Stimulated activated CD4-positive, alpha-beta T cell treated with anti-CD3 and anti-CD28 coated beads, Interleukin-2, amount 100 ng/mL, for 4 hours (primary cell): ENCODE data around the gene NDUFB6.
"Not testable (repeated sequence)": the region's sequence is repeated elsewhere in the genome, so short reads cannot be mapped to it uniquely, and the experiment has no call there.

Experiments used
- DNase-seq: peaks from one replicate; pipeline ENCODE4 v3.0.0-alpha.2; 2020; ENCODE audit warnings: low read depth

NDUFB6 gene

DNA sequence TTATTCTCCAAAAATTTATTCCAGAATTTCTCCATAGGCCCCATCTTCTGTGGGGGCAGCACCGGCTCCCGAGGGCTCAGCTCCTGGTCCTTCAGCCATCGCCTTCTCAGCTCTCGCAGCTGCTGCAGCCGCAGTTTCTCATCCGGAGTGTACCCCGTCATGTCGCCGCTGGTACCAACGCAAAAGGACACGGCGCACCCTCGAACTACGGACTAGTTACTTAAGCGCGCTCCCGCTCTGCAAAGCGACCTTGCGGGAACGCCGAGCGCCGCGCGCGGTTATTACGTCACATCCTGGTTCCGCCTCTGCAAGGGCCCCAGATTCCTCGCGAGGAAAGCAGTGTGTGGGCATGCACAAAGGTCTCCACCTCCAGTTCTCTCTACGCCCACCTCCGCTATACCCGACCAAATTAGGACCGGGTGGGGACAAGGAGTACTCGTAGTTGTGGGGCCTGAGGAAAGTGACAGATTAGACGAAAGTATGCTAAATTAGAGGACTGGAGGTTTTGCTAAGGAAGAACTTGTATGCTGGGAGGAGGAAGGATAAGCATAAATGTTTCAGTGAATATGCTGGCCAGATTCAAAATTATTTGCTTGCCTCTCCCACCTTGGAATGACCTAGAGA, at the start of gene NDUFB6:
Gene NDUFB6, minus strand, starts transcription at position 260 of the 624 bp plus-strand sequence. Its CDS starts 99 bp downstream, at position 161.
- peak; percentile 95 for DNase-seq

DNA sequence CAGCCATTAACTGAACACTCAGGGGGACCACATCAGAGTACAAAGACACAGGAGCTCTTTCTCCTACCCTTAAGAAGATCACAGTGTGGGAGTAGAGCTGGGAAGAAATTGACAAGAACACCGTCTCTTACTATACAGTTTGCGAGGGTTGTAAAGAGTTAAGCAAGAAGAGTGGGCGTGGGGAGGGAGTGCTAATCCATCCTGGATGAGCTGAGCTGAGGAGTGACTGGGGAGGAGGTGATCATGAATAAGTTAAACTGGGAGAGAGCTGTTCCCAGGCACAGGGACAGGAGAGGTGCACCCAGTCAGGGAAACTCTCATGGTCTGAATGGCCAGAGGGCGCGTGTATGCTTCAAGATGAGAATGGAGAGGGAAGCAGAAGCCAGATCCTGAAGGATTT, 45.3 kb upstream of the NDUFB6 start:
- no peak for DNase-seq

GRCh38 chr9:32606811-32607210, 33.9 kb upstream of the NDUFB6 start:
- DNase-seq = no peak

- DNase-seq = no peak
These were observed 31.2 kb upstream of the NDUFB6 start for GRCh38 chr9:32603914-32604852.

DNA sequence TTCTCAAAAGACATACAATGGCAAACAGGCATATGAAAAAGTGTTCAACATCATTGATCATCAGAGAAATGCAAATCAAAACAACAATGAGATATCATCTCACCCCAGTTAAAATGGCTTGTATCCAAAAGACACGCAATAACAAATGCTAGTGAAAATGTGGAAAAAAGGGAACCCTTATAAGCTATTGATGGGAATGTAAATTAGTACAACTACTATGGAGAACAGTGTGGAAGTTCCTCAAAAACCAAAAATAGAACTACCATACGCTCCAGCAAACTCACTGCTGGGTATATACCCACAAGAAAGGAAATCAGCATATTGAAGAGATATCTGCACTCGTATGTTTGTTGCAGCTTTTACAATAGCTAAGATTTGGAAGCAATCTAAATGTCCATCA, 26.1 kb upstream of the NDUFB6 start:
- not testable (repeated sequence) for DNase-seq

- DNase-seq = no peak
These were observed 24.0 kb upstream of the NDUFB6 start for GRCh38 chr9:32596936-32597335.

DNA sequence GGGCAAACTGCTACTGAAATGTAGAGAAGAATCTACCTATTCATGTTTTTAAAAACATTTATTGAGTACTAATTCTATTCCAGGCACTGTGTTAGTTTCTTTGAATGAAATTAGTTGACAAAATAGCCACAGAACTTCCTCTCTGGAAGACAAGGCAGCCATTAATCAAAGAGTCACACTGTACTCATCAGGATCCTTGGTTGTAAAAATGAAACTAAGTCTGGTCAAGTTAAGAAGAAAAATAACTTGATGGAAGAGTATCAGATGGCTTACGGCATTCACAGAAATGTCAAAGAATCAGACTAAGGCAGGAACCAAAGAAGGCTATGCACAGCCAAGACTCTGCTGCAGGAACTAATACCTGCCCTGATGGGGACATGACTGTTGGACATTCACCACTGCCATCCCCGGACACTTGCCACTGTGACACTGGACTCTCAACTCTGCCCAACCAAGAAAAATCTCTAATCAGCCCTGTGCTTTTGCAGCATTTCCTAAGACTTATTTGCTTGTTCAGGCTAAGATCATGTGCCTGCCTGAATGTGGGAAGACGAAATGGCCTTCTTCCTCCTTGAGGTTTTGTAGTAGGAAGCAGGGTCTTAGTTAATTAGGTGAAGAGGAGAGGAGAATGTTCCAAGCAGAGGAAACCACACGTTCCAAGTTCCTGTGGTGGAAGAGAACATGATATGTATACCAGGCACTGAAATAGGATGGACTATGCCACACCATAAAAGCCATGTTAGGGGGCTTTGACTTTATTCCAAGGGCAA, 23.3 kb upstream of the NDUFB6 start:
- DNase-seq = no peak

DNA sequence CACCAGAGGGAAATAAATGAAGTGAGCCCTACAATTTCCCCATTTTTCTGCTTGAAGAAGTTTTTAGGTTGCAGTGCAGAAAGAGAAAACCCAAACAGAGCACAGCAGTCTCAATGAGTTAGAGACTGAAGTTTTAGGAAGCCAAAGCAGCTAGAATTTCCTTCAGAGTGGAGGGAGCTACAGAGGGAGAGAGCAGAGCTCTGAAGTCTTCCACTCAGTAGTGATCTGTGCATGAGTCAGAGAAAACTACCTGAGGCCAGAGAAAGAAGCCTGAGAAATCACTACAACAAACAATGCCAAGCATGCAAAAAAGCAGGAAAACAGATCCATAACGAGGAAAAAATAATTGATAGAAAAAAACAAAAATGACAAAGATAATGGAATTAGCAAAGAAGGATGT, 17.9 kb upstream of the NDUFB6 start:
- no peak for DNase-seq

DNA sequence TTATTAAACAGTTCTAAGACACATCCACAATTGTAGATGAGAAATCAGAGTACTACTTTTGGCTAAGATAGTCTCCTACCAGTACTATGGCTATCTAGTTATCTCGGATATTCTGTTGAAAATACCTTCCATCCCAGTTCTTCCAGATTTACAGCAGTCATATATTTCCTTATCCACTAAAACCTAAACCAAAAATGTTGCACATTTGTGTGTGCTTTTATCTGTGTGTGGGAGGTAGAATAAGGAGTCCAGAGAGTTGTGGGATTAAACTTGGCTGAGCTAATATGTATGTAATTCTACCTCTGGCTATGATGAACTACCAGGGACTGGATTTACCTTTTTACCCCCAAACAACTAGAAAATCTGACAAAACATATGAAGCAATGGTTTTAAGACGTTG, 17.5 kb upstream of the NDUFB6 start:
- DNase-seq = no peak

DNA sequence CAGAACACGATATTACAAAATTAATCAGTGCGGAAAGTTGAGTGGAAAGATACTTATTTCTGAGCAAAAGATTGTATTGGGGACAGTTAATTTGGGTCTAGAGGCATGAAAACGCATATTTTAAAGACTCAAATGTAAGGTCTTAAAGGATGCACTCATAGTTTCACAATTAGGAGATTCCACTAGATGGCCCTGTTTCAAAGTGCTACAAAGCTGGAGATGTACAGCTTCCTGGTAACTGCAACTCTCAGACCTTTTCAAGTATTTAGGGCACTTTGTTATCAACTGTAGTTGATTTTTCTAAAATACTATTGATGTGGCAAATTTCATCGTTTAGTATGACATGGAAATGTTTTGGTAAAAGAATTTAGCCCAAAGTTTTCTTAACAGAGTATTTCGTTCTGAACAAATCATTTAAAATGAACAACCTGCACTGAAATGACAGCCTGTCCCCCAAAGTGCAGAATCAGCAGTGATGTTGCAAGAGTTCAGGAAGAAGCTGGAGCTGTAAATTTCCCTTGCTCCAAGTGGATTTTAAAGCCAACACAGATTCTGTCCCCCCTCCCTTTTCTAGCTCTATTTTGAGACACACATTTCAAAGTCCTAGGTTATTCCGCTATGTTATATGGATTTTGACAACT, 16.2 kb upstream of the NDUFB6 start:
- DNase-seq = no peak

DNA sequence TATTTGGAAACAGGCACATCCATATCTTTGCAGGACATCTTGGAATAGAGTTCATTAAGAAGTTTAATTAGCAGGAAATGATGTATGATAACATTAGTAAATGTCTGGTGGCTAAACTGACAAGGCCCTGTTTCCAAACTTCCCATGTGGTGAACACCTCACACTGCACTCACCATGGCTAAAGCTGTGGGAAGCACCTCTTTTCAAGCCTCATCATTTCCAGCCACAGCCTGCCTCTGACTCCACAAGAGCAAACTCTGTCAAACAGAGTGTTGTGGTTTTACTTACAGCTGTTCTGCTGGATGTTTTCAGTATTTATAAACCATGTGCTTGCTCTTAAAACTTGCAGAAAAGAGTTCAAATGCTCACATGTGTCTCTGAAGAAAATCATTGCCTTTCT, 14.9 kb upstream of the NDUFB6 start:
- DNase-seq = no peak

DNA sequence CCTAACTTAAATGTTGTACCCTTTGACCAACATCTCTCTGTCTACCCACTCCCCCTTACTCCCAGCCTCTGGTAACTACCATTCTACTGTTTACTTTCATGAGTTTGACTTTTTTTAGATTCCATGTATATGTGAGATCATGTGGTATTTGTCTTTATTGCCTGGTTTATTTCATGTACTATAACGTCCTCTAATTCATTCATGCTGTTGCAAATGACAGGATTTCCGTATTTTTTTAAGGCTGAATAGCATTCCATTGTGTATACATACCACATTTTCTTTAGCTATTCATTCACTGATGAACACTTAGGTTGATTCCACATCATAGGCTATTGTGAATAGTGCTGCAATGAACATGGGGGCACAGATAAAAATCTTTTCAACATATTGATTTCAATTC, 11.8 kb upstream of the NDUFB6 start:
- no peak for DNase-seq

DNA sequence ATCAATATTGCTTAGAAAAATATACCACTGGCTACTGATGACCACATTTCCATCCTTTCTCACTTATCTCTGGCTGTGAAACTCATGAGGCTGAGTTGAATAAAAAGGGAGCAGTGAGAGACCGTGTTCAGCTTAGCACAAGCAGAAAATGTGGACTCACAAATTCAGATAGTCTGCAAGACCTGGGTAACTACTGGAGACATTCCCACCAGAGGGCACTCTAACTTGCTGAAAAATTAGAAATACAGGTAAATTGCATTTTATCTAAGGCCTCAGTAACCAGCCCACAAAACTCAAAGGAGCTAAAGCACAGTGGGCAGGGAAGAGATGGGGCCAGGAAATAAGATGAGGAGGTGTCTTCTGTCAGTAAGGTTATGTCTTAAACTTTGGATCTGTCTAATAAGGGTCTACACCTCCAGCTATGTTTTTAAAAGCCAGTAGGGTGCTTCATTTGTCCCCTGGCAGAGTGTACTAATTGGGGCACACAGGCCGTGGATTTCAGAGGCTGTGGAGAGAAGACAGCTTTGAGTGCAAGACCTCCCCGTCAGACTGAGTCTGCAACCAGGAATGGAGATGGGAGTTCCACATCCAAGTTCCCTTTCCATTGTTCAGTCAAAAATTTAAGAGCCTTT, 8.7 kb upstream of the NDUFB6 start:
- DNase-seq = peak; percentile 19

- no peak for DNase-seq
These were observed 7.8 kb upstream of the NDUFB6 start for GRCh38 chr9:32580631-32581300.

- peak; percentile 70 for DNase-seq
These were observed 6.9 kb upstream of the NDUFB6 start for GRCh38 chr9:32579706-32580331.

GRCh38 chr9:32578976-32579375, 6.0 kb upstream of the NDUFB6 start:
- DNase-seq = no peak

- no peak for DNase-seq
These were observed 4.4 kb upstream of the NDUFB6 start for GRCh38 chr9:32577316-32577715.

GRCh38 chr9:32574858-32575257, 1.9 kb upstream of the NDUFB6 start:
- DNase-seq = no peak

GRCh38 chr9:32573821-32574220, 862 bp upstream of the NDUFB6 start:
- no peak for DNase-seq
